Colonic mucosa (tissue), 4 donors: ENCODE measurements around the gene STK39. TPM values are rescaled to one million over a fixed set of nuclear protein-coding genes. Genes with fewer than 3 reads are reported as not detected.

Experiments
- DNase-seq: peaks from one replicate; pipeline ENCODE4 v3.0.0-alpha.2; 2020
- H3K27ac ChIP-seq: fragments of 200-600 bp; one replicate; pipeline ENCODE4 v1.8.0; 2021
- H3K27me3 ChIP-seq: fragments of 200-600 bp; one replicate; pipeline ENCODE4 v1.8.0; 2021
- H3K36me3 ChIP-seq: fragments of 200-600 bp; one replicate; pipeline ENCODE4 v1.8.0; 2021
- H3K4me1 ChIP-seq: fragments of 200-600 bp; one replicate; pipeline ENCODE4 v1.8.0; 2021; ENCODE audit warnings: mild to moderate bottlenecking
- H3K4me3 ChIP-seq: fragments of 200-600 bp; one replicate; pipeline ENCODE4 v1.8.0; 2021
- H3K9ac ChIP-seq, 2 donors: one replicate each; pipeline ENCODE4 v1.7.0; 2013; ENCODE audit warnings: control low read depth in 2 of 2, low read depth in 2 of 2, low read length in 2 of 2
- H3K9me3 ChIP-seq: fragments of 200-600 bp; one replicate; pipeline ENCODE4 v1.8.0; 2021
- CTCF ChIP-seq: fragments of 200-600 bp; IDR thresholded peaks from one replicate; pipeline ENCODE4 v1.8.0; 2022; ENCODE audit warnings: antibody characterized with exemption, mild to moderate bottlenecking
- intact Hi-C: fragments of 100-400 bp; cut with DNase I; formaldehyde crosslinking; loops from one replicate; pipeline ENCODE4 v1.14.1; 2022
- total RNA-seq, 2 donors: library from RNA; stranded (reverse); fragmentation: NEBNext Ultra II Directional in 1 of 2; extraction: Animal tissue kit (Norgen Biotek cat#: 25700) in 1 of 2; gene quantifications; one replicate each; pipeline ENCODE4 v1.2.1, GENCODE V29; 2021
- donor health status: healthy.
- donor health status: DM: no; HTN: no; CAD: no.
- donor health status: DM: no; HTN: no; CAD: no.

Gene STK39
- total RNA-seq, 2 donors from 2014 or later: 35.9 to 41.2 TPM

GRCh38 chr2:168079236-168079635 lies 168.2 kb downstream of the STK39 start:
- DNase-seq: no peak
- no peak overlapping the region for H3K4me3 ChIP-seq
- no peaks in the 10 kb centered on the region for H3K9me3 ChIP-seq
- no peak overlapping the region for H3K9ac ChIP-seq
- H3K27me3 ChIP-seq: no peaks in the 10 kb centered on the region
- intact Hi-C loops: no loop called here
- no peaks in the 10 kb centered on the region for H3K4me1 ChIP-seq
- H3K36me3 ChIP-seq: no peaks in the 10 kb centered on the region
- no peak for TF ChIP-seq CTCF
- no peak overlapping the region for H3K27ac ChIP-seq

- no peak overlapping the region for H3K27ac ChIP-seq
- TF ChIP-seq CTCF: no peak
- no peaks in the 10 kb centered on the region for H3K36me3 ChIP-seq
- H3K4me1 ChIP-seq: no peaks in the 10 kb centered on the region
- H3K9me3 ChIP-seq: no peaks in the 10 kb centered on the region
- no peaks in the 10 kb centered on the region for H3K27me3 ChIP-seq
- no peak overlapping the region for H3K4me3 ChIP-seq
- intact Hi-C loops: no loop called here
- no peak overlapping the region for H3K9ac ChIP-seq
- no peak for DNase-seq
Measured at GRCh38 chr2:168076731-168077130, 170.7 kb downstream of the STK39 start.

GRCh38 chr2:168075446-168075845 lies 171.9 kb downstream of the STK39 start:
- Histone ChIP-seq H3K4me3 (no peak overlapping the region), H3K9ac (no peak overlapping the region), H3K36me3 (no peaks in the 10 kb centered on the region), H3K9me3 (no peaks in the 10 kb centered on the region), H3K27me3 (no peaks in the 10 kb centered on the region), H3K27ac (no peak overlapping the region), H3K4me1 (no peaks in the 10 kb centered on the region)
- no peak for TF ChIP-seq CTCF
- intact Hi-C loops: no loop called here
- DNase-seq: no peak

GRCh38 chr2:168072626-168073303 lies 174.6 kb downstream of the STK39 start:
- Histone ChIP-seq H3K27me3 (no peaks in the 10 kb centered on the region), H3K9ac (no peak overlapping the region), H3K27ac (no peak overlapping the region), H3K4me3 (no peak overlapping the region), H3K9me3 (no peaks in the 10 kb centered on the region), H3K36me3 (no peaks in the 10 kb centered on the region), H3K4me1 (no peaks in the 10 kb centered on the region)
- intact Hi-C loops: no loop called here
- no peak for DNase-seq
- no peak for TF ChIP-seq CTCF

GRCh38 chr2:168064011-168064998 lies 183.1 kb downstream of the STK39 start:
- no peak for TF ChIP-seq CTCF
- no peak for DNase-seq

More at GRCh38 chr2:168064011-168064998, 183.1 kb downstream of the STK39 start:
- Histone ChIP-seq H3K9me3 (no peaks in the 10 kb centered on the region), H3K27ac (no peak overlapping the region), H3K4me1 (no peaks in the 10 kb centered on the region), H3K9ac (no peak overlapping the region), H3K27me3 (no peaks in the 10 kb centered on the region), H3K36me3 (no peaks in the 10 kb centered on the region), H3K4me3 (no peak overlapping the region)
- intact Hi-C loops: no loop called here
